ENCODE measurements around the gene NUDT7. TPM values are rescaled to one million over a fixed set of nuclear protein-coding genes. Genes with fewer than 3 reads are reported as not detected.

The NUDT7 gene
- total RNA-seq, 1 donor from 2014 or later = 8.0 TPM

DNA sequence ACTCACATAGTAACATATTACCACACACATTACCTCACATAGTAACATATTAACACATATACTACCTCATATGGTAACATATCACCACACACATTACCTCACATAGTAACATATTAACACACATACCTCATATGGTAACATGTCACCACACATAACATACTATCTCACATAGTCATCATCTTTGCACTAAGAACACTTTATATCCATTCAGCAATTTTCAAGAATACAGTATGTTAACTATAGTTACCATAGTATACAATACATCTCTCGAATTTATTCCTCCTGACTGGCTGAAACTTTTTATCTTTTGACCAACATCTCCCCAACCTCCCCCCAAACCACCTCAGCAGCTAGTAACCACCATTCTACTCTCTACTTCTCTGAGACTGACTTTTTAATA lies 7.6 kb downstream of the NUDT7 start:
- DNase-seq = no peak

GRCh38 chr16:77732241-77732946 lies 10.1 kb downstream of the NUDT7 start:
- DNase-seq = no peak

GRCh38 chr16:77736879-77737278 lies 14.6 kb downstream of the NUDT7 start:
- no peak for DNase-seq

- no peak for DNase-seq
Measured at GRCh38 chr16:77738706-77739558, 16.6 kb downstream of the NUDT7 start.

DNA sequence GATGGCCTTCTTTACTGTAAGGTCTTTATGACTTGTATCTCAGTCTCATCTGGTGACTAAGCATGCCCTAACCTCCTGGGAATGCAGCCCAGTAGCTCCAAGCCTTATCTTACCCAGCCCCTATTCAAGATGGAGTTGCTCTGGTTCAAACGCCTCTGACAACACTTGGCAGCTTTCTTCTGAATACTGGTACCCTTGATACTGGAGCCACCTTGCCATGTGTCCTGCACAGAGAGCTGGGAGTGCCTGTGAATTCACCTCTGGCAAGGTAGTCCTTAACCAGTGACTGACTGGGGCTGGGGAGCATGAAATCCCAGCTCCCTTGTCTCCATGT lies 17.2 kb downstream of the NUDT7 start:
- no peak for DNase-seq

DNA sequence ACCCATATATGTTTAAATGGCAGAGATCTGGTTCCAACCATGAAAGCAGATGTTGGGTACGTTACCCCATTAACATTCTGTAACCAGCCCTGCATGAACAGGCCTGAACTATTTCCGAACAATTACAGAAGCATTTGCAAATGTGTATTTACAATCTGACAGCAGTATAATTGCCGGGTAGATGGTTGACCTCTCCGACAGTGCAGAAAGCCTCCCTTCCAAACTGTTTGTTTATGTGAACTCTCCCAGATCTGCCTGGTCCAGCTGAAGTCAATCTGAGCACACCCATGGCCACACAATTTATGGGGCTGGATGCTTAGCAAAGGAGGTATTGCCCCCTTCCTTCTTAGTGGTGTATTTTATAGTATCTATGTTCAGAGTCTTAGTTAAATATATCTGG lies 21.8 kb downstream of the NUDT7 start:
- DNase-seq = no peak

DNA sequence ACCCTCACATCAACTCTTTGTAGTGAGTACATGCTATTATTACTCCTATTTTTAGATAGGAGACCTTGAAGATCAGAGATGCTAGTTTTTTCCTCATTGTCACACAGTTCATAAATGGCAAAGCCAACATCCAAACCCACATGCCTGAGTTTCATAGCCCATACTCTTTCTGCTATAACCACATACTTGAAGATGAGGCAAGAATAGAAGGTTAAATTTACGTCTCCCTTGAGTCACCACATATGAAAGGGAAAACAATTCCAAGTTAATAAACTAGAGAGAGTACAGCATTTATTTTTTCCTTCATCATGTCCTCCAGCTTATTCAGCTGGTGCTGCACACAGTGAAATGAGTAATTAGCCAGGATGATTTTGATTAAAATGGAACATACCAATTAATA lies 23.7 kb downstream of the NUDT7 start:
- no peak for DNase-seq

DNA sequence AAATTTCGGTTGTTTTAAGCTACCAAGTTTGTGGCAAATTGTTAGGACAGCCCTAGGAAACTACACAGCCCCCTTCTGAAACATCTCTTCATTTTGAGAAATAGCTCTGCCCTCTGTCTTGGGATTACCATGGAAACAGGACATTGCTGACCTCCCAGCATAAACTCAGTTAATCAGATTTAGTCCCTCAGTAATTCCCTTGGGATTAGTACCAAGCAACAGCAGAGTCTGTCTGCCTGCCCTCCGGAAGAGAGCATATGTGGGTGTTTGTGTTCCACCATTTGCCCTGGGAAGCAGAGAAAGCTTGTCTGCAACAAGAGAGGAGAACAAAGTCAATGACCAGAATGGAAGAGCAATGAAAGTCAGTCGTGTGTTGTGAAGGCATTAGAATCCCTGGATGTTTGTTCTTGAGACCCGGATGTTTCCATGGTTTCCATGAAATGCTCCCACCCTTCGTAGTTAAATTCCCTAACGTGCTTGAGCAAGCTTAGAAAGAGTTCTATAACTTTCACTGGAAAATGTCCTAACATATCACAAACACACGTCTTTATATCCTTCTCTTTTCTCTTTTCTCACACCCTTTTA lies 26.2 kb downstream of the NUDT7 start:
- DNase-seq = no peak

DNA sequence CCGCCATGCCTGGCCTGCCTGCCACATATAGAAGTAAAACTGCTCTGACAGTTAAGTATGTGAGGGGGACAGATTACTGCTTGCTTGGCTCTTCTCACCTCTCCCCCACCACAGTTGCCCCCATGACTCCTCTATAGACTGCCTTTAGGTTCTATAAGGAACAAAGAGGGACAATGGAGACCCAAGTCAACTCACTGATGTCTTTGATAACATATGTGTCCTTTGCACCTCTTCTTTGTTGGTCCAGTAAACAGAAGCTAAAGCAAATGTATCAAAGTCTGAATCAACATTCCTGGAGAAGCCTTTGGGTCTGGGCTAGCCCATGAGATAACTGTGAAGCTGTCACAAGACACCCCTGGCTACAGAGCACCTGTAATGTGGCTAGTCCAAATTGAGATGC lies 27.1 kb downstream of the NUDT7 start:
- DNase-seq = no peak

DNA sequence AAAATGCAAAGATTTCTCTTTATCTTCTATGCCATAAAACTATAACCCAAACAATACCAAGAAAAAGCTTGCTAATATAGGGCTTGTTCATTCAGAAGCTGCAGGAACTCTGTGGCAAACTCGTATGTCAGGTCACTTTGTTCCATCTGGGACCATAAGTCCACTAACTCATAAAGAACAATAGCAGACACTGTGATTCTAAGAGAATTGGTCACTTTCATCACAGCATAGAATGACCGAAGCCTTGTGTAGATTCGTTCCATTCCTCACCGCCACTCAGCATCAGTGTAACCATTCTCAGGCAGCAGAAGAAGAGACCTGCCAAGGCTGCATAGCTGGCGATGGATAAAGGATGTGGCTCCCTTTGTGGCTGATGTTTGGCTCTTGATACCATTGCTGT lies 35.7 kb downstream of the NUDT7 start:
- no peak for DNase-seq

DNA sequence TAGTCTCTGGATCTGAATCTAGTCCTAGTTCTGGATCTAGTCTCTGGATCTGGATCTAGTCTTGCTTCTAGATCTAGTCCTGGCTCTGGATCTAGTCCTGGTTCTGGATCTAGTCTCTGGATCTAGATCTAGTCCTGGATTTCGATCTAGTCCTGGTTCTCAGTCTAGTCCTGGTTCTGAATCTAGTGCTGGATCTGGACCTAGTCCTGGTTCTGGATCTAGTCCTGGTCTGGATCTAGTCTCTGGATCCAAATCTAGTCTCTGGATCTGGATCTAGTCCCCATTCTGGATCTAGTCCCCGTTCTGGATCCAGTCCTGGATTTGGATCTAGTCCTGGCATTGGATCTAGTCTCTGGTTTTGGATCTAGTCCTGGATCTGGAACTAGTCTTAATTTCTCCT lies 36.2 kb downstream of the NUDT7 start:
- DNase-seq = no peak

DNA sequence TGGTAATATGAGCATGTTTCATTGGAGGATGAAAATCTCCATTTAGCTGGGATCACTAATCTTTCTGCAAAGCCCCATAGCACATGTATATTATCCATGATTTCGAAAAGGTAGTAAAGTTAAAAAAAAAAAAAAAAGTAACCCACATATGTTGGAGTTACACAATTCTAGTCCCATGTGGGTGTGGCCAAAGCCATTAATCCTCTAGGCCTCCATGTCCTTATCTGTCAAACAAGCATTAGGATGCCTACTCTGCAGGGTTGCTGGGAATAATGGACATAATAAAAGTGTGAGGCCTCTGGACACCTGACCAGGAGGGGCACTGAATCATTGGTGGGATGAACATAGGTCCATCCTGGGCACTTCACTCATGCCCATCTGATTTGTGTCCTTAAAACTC lies 36.9 kb downstream of the NUDT7 start:
- DNase-seq = no peak

GRCh38 chr16:77759821-77760220 lies 37.5 kb downstream of the NUDT7 start:
- peak; percentile 50 for DNase-seq

DNA sequence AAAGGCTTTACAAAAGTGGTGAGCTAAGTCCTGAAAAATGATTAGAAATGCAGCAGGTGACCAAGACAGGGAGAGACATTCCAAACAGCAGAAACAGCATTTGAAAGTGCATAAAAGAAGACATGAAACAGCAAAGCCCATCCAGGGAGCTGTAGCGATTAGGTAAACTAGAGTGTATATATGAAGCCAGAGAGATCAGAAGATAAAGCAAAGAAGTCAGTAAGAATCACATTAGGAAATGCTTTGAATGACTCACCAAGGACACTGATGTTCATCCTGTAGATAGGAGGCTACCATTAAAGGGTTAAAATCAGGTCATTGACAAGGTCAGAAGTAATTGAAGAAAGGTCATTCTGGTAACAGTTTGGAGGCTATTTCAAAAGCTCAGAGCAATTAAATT lies 38.5 kb downstream of the NUDT7 start:
- peak; percentile 34 for DNase-seq

DNA sequence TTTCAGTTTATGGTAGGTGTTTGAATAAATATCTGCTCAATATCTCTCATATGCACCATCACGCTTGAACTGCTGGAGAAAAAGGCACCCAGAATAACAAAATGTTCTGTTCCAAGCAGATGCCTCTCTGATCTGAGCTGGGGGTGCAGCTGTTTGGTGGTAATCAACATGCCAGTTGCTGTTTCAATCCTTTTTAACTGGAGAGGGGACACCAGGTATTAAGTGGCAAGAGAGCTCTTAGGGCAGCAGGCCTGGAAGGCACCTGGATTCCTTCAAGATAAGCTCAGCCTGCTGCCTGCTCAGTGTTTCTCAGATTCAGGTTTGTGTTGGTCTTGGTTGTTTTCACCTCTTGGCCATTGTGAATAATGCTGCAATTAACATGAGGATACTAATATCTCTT lies 38.9 kb downstream of the NUDT7 start:
- DNase-seq = no peak

GRCh38 chr16:77762262-77762661 lies 39.9 kb downstream of the NUDT7 start:
- no peak for DNase-seq

GRCh38 chr16:77763994-77764393 lies 41.7 kb downstream of the NUDT7 start:
- peak; percentile 16 for DNase-seq

- peak; percentile 80 for DNase-seq
Measured at GRCh38 chr16:77767211-77767610, 44.9 kb downstream of the NUDT7 start.

- DNase-seq = peak; percentile 76
Measured at GRCh38 chr16:77767826-77768225, 45.5 kb downstream of the NUDT7 start.

- DNase-seq = no peak
Measured at GRCh38 chr16:77775911-77776909, 53.9 kb downstream of the NUDT7 start.

GRCh38 chr16:77777745-77778144 lies 55.4 kb downstream of the NUDT7 start:
- DNase-seq = no peak

DNA sequence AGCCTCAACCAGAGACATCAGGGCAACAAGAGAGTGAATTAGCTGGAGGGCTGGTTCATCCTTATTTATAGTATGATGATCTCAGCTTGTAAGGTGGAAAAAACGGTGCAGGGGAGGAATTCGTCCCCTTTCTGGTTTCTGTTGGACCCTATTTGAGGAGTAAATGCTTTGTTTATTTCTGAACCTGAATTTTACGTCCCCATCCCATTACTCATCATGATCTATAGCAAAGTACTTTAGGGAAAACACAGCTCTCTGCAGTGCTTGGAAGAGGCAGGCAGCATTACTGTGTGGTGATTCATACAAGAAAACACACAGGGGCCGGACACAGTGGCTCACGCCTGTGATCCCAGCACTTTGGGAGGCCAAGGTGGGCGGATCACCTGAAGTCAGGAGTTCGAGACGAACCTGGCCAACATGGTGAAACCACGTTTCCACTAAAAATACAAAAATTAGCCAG lies 58.1 kb downstream of the NUDT7 start:
- DNase-seq = peak; percentile 83

- DNase-seq = no peak
Measured at GRCh38 chr16:77781091-77781490, 58.8 kb downstream of the NUDT7 start.
